DOHH2 (cell line): Measurements from ENCODE around the gene KRTAP10-1.

Experiments used
- EZH2phosphoT487 ChIP-seq: fragments of 200-600 bp; sonication (generic); IDR thresholded peaks from 2 replicates; pipeline ENCODE4 v1.6.1; 2017; ENCODE audit warnings: borderline replicate concordance, mild to moderate bottlenecking, antibody characterized with exemption, low read length, moderate library complexity, mixed read lengths
- TF ChIP-seq, protein P1 (sequence below): fragments of 200-600 bp; sonication (generic); IDR thresholded peaks from one replicate; pipeline ENCODE4 v1.5.1; 2014; ENCODE audit warnings: antibody characterized with exemption, mild to moderate bottlenecking, low read depth, low read length; ENCODE audit not compliant: poor library complexity, severe bottlenecking

DNA sequence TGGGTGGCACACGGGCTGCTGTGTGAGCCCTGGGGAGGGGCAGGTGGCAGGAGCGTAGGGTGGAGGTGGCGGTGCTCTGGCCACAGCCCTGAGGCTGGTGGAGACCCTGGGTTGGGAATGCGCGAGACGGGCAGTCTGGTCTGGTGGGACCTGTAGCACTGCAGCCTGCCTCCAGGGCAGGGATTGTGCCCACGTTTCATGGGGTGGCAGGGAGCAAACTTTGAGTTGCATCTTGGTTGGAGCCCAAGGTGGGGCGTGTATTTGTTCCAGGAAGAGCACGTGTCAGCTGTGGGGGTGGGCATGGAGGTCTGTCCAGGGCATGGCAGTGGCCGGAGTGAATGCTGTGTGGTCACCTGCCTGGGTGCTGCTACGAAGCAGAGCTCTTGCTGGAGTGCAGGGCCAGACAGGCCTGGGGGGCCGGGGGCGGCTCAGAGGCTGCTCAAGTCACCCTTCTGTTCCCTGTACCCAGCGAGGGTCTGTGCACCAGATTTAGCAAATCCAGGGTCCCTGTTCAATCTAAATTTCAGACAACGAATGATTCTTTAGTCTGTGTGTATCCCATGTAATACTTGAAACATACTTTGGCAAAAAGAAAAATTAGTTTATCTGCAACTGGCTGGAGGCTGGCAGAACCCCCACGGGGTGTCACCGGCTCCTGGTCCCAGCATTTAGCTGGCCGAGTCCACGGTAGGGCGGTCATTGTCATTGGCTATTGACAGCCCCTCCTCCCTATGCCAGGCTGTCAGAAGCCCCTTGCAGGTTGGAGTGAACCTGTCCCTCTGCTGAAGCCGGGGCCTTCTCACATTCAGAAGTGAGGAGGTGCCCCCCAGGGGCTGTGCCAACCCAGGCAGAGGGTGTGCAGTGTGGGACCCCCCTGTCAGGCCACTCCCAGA lies 27.3 kb downstream of the KRTAP10-1 start:
- TF ChIP-seq EZH2phosphoT487, result no peak
- TF ChIP-seq, protein P1, sequence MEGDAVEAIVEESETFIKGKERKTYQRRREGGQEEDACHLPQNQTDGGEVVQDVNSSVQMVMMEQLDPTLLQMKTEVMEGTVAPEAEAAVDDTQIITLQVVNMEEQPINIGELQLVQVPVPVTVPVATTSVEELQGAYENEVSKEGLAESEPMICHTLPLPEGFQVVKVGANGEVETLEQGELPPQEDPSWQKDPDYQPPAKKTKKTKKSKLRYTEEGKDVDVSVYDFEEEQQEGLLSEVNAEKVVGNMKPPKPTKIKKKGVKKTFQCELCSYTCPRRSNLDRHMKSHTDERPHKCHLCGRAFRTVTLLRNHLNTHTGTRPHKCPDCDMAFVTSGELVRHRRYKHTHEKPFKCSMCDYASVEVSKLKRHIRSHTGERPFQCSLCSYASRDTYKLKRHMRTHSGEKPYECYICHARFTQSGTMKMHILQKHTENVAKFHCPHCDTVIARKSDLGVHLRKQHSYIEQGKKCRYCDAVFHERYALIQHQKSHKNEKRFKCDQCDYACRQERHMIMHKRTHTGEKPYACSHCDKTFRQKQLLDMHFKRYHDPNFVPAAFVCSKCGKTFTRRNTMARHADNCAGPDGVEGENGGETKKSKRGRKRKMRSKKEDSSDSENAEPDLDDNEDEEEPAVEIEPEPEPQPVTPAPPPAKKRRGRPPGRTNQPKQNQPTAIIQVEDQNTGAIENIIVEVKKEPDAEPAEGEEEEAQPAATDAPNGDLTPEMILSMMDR, result no peak
